GM20000 (cell line): ENCODE data around the gene AKAP6.

Experiments used
- DNase-seq: peaks from one replicate; pipeline ENCODE4 v3.0.0; 2012; ENCODE audit warnings: low spot score
- CTCF ChIP-seq: IDR thresholded peaks from 2 replicates; pipeline ENCODE4 v1.5.1; 2012; ENCODE audit warnings: mild to moderate bottlenecking, control low read depth; ENCODE audit errors: extremely low read depth, missing control alignments

Gene AKAP6

GRCh38 chr14:32756173-32756572 lies 427.1 kb downstream of the AKAP6 start:
- TF ChIP-seq CTCF, result no peak
- no peak for DNase-seq

GRCh38 chr14:32756775-32757174 lies 427.7 kb downstream of the AKAP6 start:
- no peak for DNase-seq
- TF ChIP-seq CTCF, result no peak

- TF ChIP-seq CTCF, result no peak
- no peak for DNase-seq
These were observed 428.5 kb downstream of the AKAP6 start for GRCh38 chr14:32757568-32757967.

- no peak for TF ChIP-seq CTCF
- DNase-seq, result no peak
These were observed 432.4 kb downstream of the AKAP6 start for GRCh38 chr14:32761381-32761968.

GRCh38 chr14:32762886-32763285 lies 433.8 kb downstream of the AKAP6 start:
- no peak for DNase-seq
- no peak for TF ChIP-seq CTCF

GRCh38 chr14:32763673-32764072 lies 434.6 kb downstream of the AKAP6 start:
- no peak for TF ChIP-seq CTCF
- no peak for DNase-seq

- no peak for TF ChIP-seq CTCF
- DNase-seq, result no peak
These were observed 435.0 kb downstream of the AKAP6 start for GRCh38 chr14:32764131-32764530.
